ENCODE data around the gene SIGLEC14.
"Not testable (repeated sequence)": the region's sequence is repeated elsewhere in the genome, so short reads cannot be mapped to it uniquely, and the experiment has no call there.

SIGLEC14 gene

GRCh38 chr19:51646730-51647129 lies at the start of gene SIGLEC14:
SIGLEC14 (minus strand) TSS chr19:51646825; CDS start chr19:51646759, 66 bp downstream.
- DNase-seq (ENCODE audit: low read depth in 1 of 2, low spot score in 1 of 2): not testable (repeated sequence)

GRCh38 chr19:51695702-51696315 lies 49.2 kb upstream of the SIGLEC14 start:
- no peak for DNase-seq (ENCODE audit: low read depth in 1 of 2, low spot score in 1 of 2)

- DNase-seq (ENCODE audit: low read depth in 1 of 2, low spot score in 1 of 2): no peak
Measured at GRCh38 chr19:51695088-51695487, 48.5 kb upstream of the SIGLEC14 start.

GRCh38 chr19:51694318-51695085 lies 47.9 kb upstream of the SIGLEC14 start:
- DNase-seq (ENCODE audit: low read depth in 1 of 2, low spot score in 1 of 2): no peak

GRCh38 chr19:51693819-51694218 lies 47.2 kb upstream of the SIGLEC14 start:
- DNase-seq (ENCODE audit: low read depth in 1 of 2, low spot score in 1 of 2): no peak

- no peak for DNase-seq (ENCODE audit: low read depth in 1 of 2, low spot score in 1 of 2)
Measured at GRCh38 chr19:51693260-51693659, 46.6 kb upstream of the SIGLEC14 start, which contains the start of gene SPACA6. SPACA6 (plus strand) TSS chr19:51693330; CDS start chr19:51693527, 197 bp downstream.

- no peak for DNase-seq (ENCODE audit: low read depth in 1 of 2, low spot score in 1 of 2)
Measured at GRCh38 chr19:51692468-51692867, 45.8 kb upstream of the SIGLEC14 start.

GRCh38 chr19:51691584-51692428 lies 45.2 kb upstream of the SIGLEC14 start:
- no peak for DNase-seq (ENCODE audit: low read depth in 1 of 2, low spot score in 1 of 2)

- no peak for DNase-seq (ENCODE audit: low read depth in 1 of 2, low spot score in 1 of 2)
Measured at GRCh38 chr19:51691074-51691583, 44.5 kb upstream of the SIGLEC14 start.

- peak; percentile 40 to 49 for DNase-seq (ENCODE audit: low read depth in 1 of 2, low spot score in 1 of 2)
Measured at GRCh38 chr19:51690454-51691073, 43.9 kb upstream of the SIGLEC14 start.

- no peak for DNase-seq (ENCODE audit: low read depth in 1 of 2, low spot score in 1 of 2)
Measured at GRCh38 chr19:51689751-51690453, 43.3 kb upstream of the SIGLEC14 start.

- DNase-seq (ENCODE audit: low read depth in 1 of 2, low spot score in 1 of 2): no peak
Measured at GRCh38 chr19:51688671-51689571, 42.3 kb upstream of the SIGLEC14 start.

GRCh38 chr19:51687791-51688670 lies 41.4 kb upstream of the SIGLEC14 start:
- DNase-seq (ENCODE audit: low read depth in 1 of 2, low spot score in 1 of 2): no peak

GRCh38 chr19:51686171-51686570 lies 39.5 kb upstream of the SIGLEC14 start:
- DNase-seq (ENCODE audit: low read depth in 1 of 2, low spot score in 1 of 2): no peak

- DNase-seq (ENCODE audit: low read depth in 1 of 2, low spot score in 1 of 2): no peak
Measured at GRCh38 chr19:51681286-51681941, 34.8 kb upstream of the SIGLEC14 start.

GRCh38 chr19:51680474-51680873 lies 33.8 kb upstream of the SIGLEC14 start:
- no peak for DNase-seq (ENCODE audit: low read depth in 1 of 2, low spot score in 1 of 2)

- no peak for DNase-seq (ENCODE audit: low read depth in 1 of 2, low spot score in 1 of 2)
Measured at GRCh38 chr19:51676566-51677083, 30.0 kb upstream of the SIGLEC14 start.

Measured in stimulated activated CD4-positive, alpha-beta T cell treated with anti-CD3 and anti-CD28 coated beads, Interleukin-15, amount 100 ng/mL, for 1 hour (primary cell).